H1 (cell line): ENCODE measurements around the gene UTP20. TPM values are rescaled to one million over a fixed set of nuclear protein-coding genes. Genes with fewer than 3 reads are reported as not detected.

Experiments
- CTCF ChIA-PET: fragments of 300-600 bp; sonication (Branson Sonifier 250); formaldehyde crosslinking; loops from one replicate; lab custom pipeline; 2021; ENCODE audit not compliant: partially characterized antibody; lab: Charles Lee
- POLR2A ChIA-PET: fragments of 300-600 bp; sonication (Branson Sonifier 250); formaldehyde crosslinking; loops from one replicate; lab custom pipeline; 2021; ENCODE audit warnings: inconsistent platforms; ENCODE audit not compliant: partially characterized antibody; lab: Charles Lee
- DNase-seq, 2 experiments: peaks; one replicate each; pipeline versions ENCODE4 v3.0.0 to v3.0.0-alpha.2; 2010 to 2022; ENCODE audit warnings: low spot score in 2 of 2, low read depth in 1 of 2, mixed read lengths in 1 of 2
- FAIRE-seq: peaks from 2 replicates; lab custom pipeline; 2011; peaks lifted over from hg19 to GRCh38; lab: Jason Lieb, UNC
- H2AFZ ChIP-seq: 2 replicates; pipeline ENCODE4 v1.8.1; 2012; ENCODE audit warnings: low read length, inconsistent platforms
- H2AK5ac ChIP-seq: 2 replicates; pipeline ENCODE4 v1.6.1; 2013; ENCODE audit warnings: low read depth, low read length
- H2BK120ac ChIP-seq: replicated peaks from 2 replicates; pipeline ENCODE3; 2013; ENCODE audit warnings: low read depth, low read length, inconsistent platforms
- H2BK12ac ChIP-seq: 2 replicates; pipeline ENCODE4 v1.6.1; 2013; ENCODE audit warnings: low read depth, low read length
- H2BK15ac ChIP-seq: 2 replicates; pipeline ENCODE4 v1.6.1; 2013; ENCODE audit warnings: low read length
- H2BK20ac ChIP-seq: 2 replicates; pipeline ENCODE4 v1.6.1; 2013; ENCODE audit warnings: low read length
- H2BK5ac ChIP-seq: 2 replicates; pipeline ENCODE4 v1.6.1; 2013; ENCODE audit warnings: low read depth, low read length
- H3K14ac ChIP-seq: 2 replicates; pipeline ENCODE4 v1.6.1; 2013; ENCODE audit warnings: inconsistent platforms; ENCODE audit not compliant: insufficient read length
- H3K18ac ChIP-seq: 2 replicates; pipeline ENCODE4 v1.6.1; 2013; ENCODE audit warnings: low read length; ENCODE audit errors: extremely low read depth
- H3K23ac ChIP-seq: 2 replicates; pipeline ENCODE4 v1.6.1; 2013; ENCODE audit warnings: inconsistent platforms; ENCODE audit not compliant: insufficient read length
- H3K23me2 ChIP-seq: 2 replicates; pipeline ENCODE4 v1.6.1; 2013; ENCODE audit warnings: low read depth, low read length
- H3K27ac ChIP-seq: 2 replicates; pipeline ENCODE4 v1.6.1; 2011; ENCODE audit warnings: low read depth, low read length, inconsistent platforms
- H3K27me3 ChIP-seq, 4 experiments: replicated peaks in 1 of 4; 1 replicate in 1 of 4; 2 replicates in 3 of 4; pipeline versions ENCODE4 v1.6.1 to v1.8.1; 2011 to 2013; ENCODE audit warnings: low read length in 3 of 4, mild to moderate bottlenecking in 3 of 4, inconsistent platforms in 2 of 4, mixed read lengths in 2 of 4, moderate library complexity in 1 of 4; ENCODE audit not compliant: control insufficient read depth in 3 of 4, insufficient read depth in 3 of 4; ENCODE audit errors: extremely low read depth in 1 of 4
- H3K36me3 ChIP-seq, 4 experiments: 2 replicates each; pipeline versions ENCODE4 v1.6.1 to v1.8.1; 2011 to 2013; ENCODE audit warnings: mild to moderate bottlenecking in 4 of 4, low read length in 3 of 4, moderate library complexity in 2 of 4, control low read depth in 1 of 4, inconsistent platforms in 1 of 4; ENCODE audit not compliant: insufficient read depth in 4 of 4, control insufficient read depth in 2 of 4
- H3K4ac ChIP-seq: replicated peaks from 2 replicates; pipeline ENCODE3; 2013; ENCODE audit warnings: low read length, low read depth, mixed read lengths, inconsistent platforms; ENCODE audit not compliant: insufficient read length
- H3K4me1 ChIP-seq, 4 experiments: replicated peaks in 1 of 4; 1 replicate in 1 of 4; 2 replicates in 3 of 4; pipeline versions ENCODE4 v1.6.1 to v1.8.1; 2011 to 2013; ENCODE audit warnings: low read length in 3 of 4, inconsistent platforms in 2 of 4, mixed read lengths in 1 of 4; ENCODE audit not compliant: insufficient read depth in 4 of 4, control insufficient read depth in 3 of 4
- H3K4me2 ChIP-seq, 2 experiments: 2 replicates each; pipeline versions ENCODE4 v1.6.1 to v1.8.1; 2011 to 2013; ENCODE audit warnings: low read depth in 2 of 2, low read length in 2 of 2, control low read depth in 1 of 2, inconsistent platforms in 1 of 2, mild to moderate bottlenecking in 1 of 2; ENCODE audit not compliant: insufficient read depth in 1 of 2
- H3K4me3 ChIP-seq, 4 experiments: fragments of 200-600, 300-600 bp in 1 of 4; sonication (generic), shearing (Covaris generic), sonication (Bioruptor Twin) in 1 of 4; 2 replicates each; pipeline versions ENCODE4 v1.5.1 to v1.8.1; 2011 to 2016; ENCODE audit warnings: low read length in 4 of 4, low read depth in 3 of 4, control low read depth in 2 of 4, inconsistent platforms in 2 of 4, mild to moderate bottlenecking in 2 of 4, mixed read lengths in 1 of 4, moderate library complexity in 1 of 4; ENCODE audit not compliant: insufficient read depth in 2 of 4; ENCODE audit errors: extremely low read depth in 1 of 4
- H3K56ac ChIP-seq: replicated peaks from 2 replicates; pipeline ENCODE3; 2013; ENCODE audit warnings: low read depth, mild to moderate bottlenecking, mixed read lengths, low read length, inconsistent platforms; ENCODE audit not compliant: insufficient read length
- H3K79me1 ChIP-seq: 2 replicates; pipeline ENCODE4 v1.6.1; 2013; ENCODE audit warnings: low read depth, low read length, control low read depth
- H3K79me2 ChIP-seq, 2 experiments: 2 replicates each; pipeline versions ENCODE4 v1.6.1 to v1.8.1; 2012 to 2013; ENCODE audit warnings: low read length in 2 of 2, mild to moderate bottlenecking in 2 of 2, inconsistent platforms in 1 of 2; ENCODE audit not compliant: insufficient read depth in 2 of 2, control insufficient read depth in 1 of 2
- H3K9ac ChIP-seq, 4 experiments: replicated peaks in 1 of 4; 1 replicate in 1 of 4; 2 replicates in 3 of 4; pipeline versions ENCODE4 v1.6.1 to v1.8.1; 2011 to 2013; ENCODE audit warnings: low read depth in 3 of 4, low read length in 3 of 4, control low read depth in 2 of 4, mild to moderate bottlenecking in 2 of 4, moderate library complexity in 2 of 4, inconsistent platforms in 1 of 4; ENCODE audit errors: extremely low read depth in 1 of 4
- H3K9me3 ChIP-seq, 2 experiments: 2 replicates each; pipeline versions ENCODE4 v1.6.1 to v1.8.1; 2012 to 2013; ENCODE audit warnings: mild to moderate bottlenecking in 2 of 2, moderate library complexity in 2 of 2, control low read depth in 1 of 2, inconsistent platforms in 1 of 2, low read depth in 1 of 2, low read length in 1 of 2, mixed read lengths in 1 of 2; ENCODE audit not compliant: insufficient read depth in 2 of 2
- H4K20me1 ChIP-seq, 2 experiments: replicated peaks in 1 of 2; 2 replicates each; pipeline versions ENCODE3 to v1.8.1; 2011 to 2013; ENCODE audit warnings: inconsistent platforms in 2 of 2, low read length in 2 of 2, mild to moderate bottlenecking in 1 of 2; ENCODE audit not compliant: insufficient read depth in 2 of 2, control insufficient read depth in 1 of 2
- H4K5ac ChIP-seq: 2 replicates; pipeline ENCODE4 v1.6.1; 2013; ENCODE audit warnings: low read length, low read depth, mixed read lengths, inconsistent platforms; ENCODE audit not compliant: insufficient read length
- H4K8ac ChIP-seq: 2 replicates; pipeline ENCODE4 v1.8.0; 2013; ENCODE audit warnings: mild to moderate bottlenecking, moderate library complexity, low read length, inconsistent platforms; ENCODE audit not compliant: insufficient read depth; ENCODE audit errors: extremely low read depth
- H4K91ac ChIP-seq: replicated peaks from 2 replicates; pipeline ENCODE3; 2013; ENCODE audit warnings: low read length, mixed read lengths, inconsistent platforms; ENCODE audit not compliant: insufficient read length
- SIRT6 ChIP-seq: IDR thresholded peaks from one replicate; pipeline ENCODE4 v1.7.1; 2012; ENCODE audit warnings: low read length, inconsistent platforms
- WGBS, 2 experiments: shearing (Covaris generic) in 1 of 2; methylation state at CpG; one replicate each; pipeline versions ENCODE4 v1.1.6 to v1.1.7; 2013 to 2015; ENCODE audit warnings: low lambda C conversion rate in 2 of 2, mixed read lengths in 2 of 2, inconsistent platforms in 1 of 2, low coverage in 1 of 2, missing lambda C conversion rate in 1 of 2; ENCODE audit not compliant: insufficient replicate concordance in 2 of 2, insufficient coverage in 1 of 2, insufficient read length in 1 of 2; ENCODE audit errors: extremely low coverage in 1 of 2, missing lambda C conversion rate in 1 of 2; 5-methylcytosine and 5-hydroxymethylcytosine counted together
- polyA plus RNA-seq, 7 experiments: library from polyadenylated mRNA; depleted of rRNA in 3 of 7; stranded (reverse) in 5 of 7; unstranded in 2 of 7; fragments of >200 nt in 5 of 7; fragments of 200-250 nt in 2 of 7; gene quantifications; 1 replicate in 5 of 7; 2 replicates in 1 of 7; 4 replicates in 1 of 7; pipeline versions ENCODE4 v1.2.1 to v1.2.3, GENCODE V29; 2011 to 2013; ENCODE audit warnings: missing spikeins in 2 of 7, mixed read lengths in 2 of 7
- total RNA-seq: library from RNA; stranded (reverse); fragmentation: NEBNext Ultra II Directional; extraction: Animal tissue kit (Norgen Biotek cat#: 25700); gene quantifications from 2 replicates; pipeline ENCODE4 v1.2.1, GENCODE V29; 2021

Gene UTP20
- total and polyA plus RNA-seq, 2 of the 8 experiments (the other 6 are each of a cell fraction or from before 2014, with no cell fraction given), result 8.5 to 48.4 TPM

DNA sequence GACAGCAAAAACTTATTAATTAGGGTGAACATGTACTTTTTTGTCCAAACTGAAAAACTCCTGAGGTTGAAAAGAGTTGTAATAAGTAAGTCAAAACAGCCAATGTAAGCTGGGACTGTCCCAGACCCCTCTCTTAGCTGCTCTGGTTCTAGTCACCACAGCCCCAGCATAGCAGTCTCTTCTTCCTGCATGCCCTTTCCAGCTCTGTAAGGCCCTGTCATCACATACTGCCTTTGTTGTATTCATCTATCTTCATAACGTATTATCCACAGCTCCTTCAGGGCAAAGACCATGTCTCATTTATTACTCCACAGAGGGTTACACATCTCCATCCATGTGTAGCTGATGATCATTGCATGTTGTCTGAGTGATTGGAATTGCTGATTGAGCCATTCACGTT, 56.5 kb downstream of the UTP20 start:
- peaks cover 9 to 48% (median 34%) of the 10 kb centered on the region in 4 experiments; a peak in 7 of 8 replicates for H3K36me3 ChIP-seq
- H3K4me1 ChIP-seq, result no peaks in the 10 kb centered on the region
- no peak overlapping the region for H2AK5ac ChIP-seq
- H4K20me1 ChIP-seq, result peaks cover 0 to 2% of the 10 kb centered on the region in 2 experiments
- no peak overlapping the region for H3K4ac ChIP-seq
- H2AFZ ChIP-seq, result no peak overlapping the region
- no peak overlapping the region for H4K8ac ChIP-seq
- CTCF ChIA-PET, result interaction anchor here (0.7 to 4.0 kb wide), 6 partner anchors 10 to 509 kb away, joined by 3 to 19 read pairs (median 4); no protein-coding TSS in a partner anchor
- 81% methylated on average over 2 of the region's 2 CpGs; no CpG with 5 or more reads in 1 of the 2 experiments for WGBS, 2 experiments
- H2BK120ac ChIP-seq, result no peak overlapping the region
- H3K56ac ChIP-seq, result no peak overlapping the region
- H2BK20ac ChIP-seq, result no peak overlapping the region
- no peak overlapping the region for H3K9ac ChIP-seq
- no peak overlapping the region for H2BK15ac ChIP-seq
- no peaks in the 10 kb centered on the region for H3K79me2 ChIP-seq
- no peaks in the 10 kb centered on the region for H3K23me2 ChIP-seq
- no peaks in the 10 kb centered on the region for H3K79me1 ChIP-seq
- DNase-seq (no peak), FAIRE-seq (no peak)
- H3K14ac ChIP-seq, result no peak overlapping the region
- H2BK5ac ChIP-seq, result no peak overlapping the region; the same call in 1 of the 2 replicates
- H3K4me2 ChIP-seq, result no peak overlapping the region
- no peak overlapping the region for H4K5ac ChIP-seq
- H4K91ac ChIP-seq, result no peak overlapping the region
- no peaks in the 10 kb centered on the region for H3K9me3 ChIP-seq
- POLR2A ChIA-PET, result no interaction called here
- H2BK12ac ChIP-seq, result no peak overlapping the region
- no peak overlapping the region for H3K27ac ChIP-seq
- H3K18ac ChIP-seq, result no peak overlapping the region
- TF ChIP-seq SIRT6, result no peak
- H3K4me3 ChIP-seq, result no peak overlapping the region
- no peaks in the 10 kb centered on the region for H3K27me3 ChIP-seq
- H3K23ac ChIP-seq, result no peak overlapping the region
